Fibroblast of skin of scalp (primary cell): ENCODE measurements around the gene CYP2R1. TPM values are rescaled to one million over a fixed set of nuclear protein-coding genes. Genes with fewer than 3 reads are reported as not detected.
A peak's percentile ranks its signal among the peaks of the same experiment; 100 is the strongest.

ENCODE experiments used
- DNase-seq: peaks from one replicate; pipeline ENCODE4 v3.0.0-alpha.2; 2013
- polyA plus RNA-seq, 2 experiments: library from polyadenylated mRNA; unstranded; fragments of 120-200 nt; gene quantifications; one replicate each; pipeline ENCODE4 v1.2.1, GENCODE V29; 2013; ENCODE audit not compliant: insufficient read length in 2 of 2

The CYP2R1 gene
- polyA plus RNA-seq (2013, experiment 1 of 2; ENCODE audit: insufficient read length) = 10.1 TPM
- 11.4 TPM for polyA plus RNA-seq (2013, experiment 2 of 2; ENCODE audit: insufficient read length)

GRCh38 chr11:14892036-14892556, at the start of gene CYP2R1:
TSS of gene CYP2R1 (minus strand) at chr11:14892231. CDS start at chr11:14892205, 26 bp downstream.
- peak; percentile 97 for DNase-seq

GRCh38 chr11:14938936-14939335, 46.9 kb upstream of the CYP2R1 start:
- DNase-seq = no peak

- no peak for DNase-seq
These were observed 42.8 kb upstream of the CYP2R1 start for GRCh38 chr11:14934641-14935351.

- DNase-seq = no peak
These were observed 40.4 kb upstream of the CYP2R1 start for GRCh38 chr11:14932447-14932846.

- DNase-seq = no peak
These were observed 38.3 kb upstream of the CYP2R1 start for GRCh38 chr11:14930369-14930768.

GRCh38 chr11:14927146-14927545, 35.1 kb upstream of the CYP2R1 start:
- peak; percentile 67 for DNase-seq

- DNase-seq = no peak
These were observed 32.3 kb upstream of the CYP2R1 start for GRCh38 chr11:14924318-14924717.

- no peak for DNase-seq
These were observed 24.4 kb upstream of the CYP2R1 start for GRCh38 chr11:14916403-14916802.

- no peak for DNase-seq
These were observed 22.5 kb upstream of the CYP2R1 start for GRCh38 chr11:14914536-14914935.

GRCh38 chr11:14908214-14908880, 16.3 kb upstream of the CYP2R1 start:
- peak; percentile 31 for DNase-seq

- peak; percentile 39 for DNase-seq
These were observed 15.6 kb upstream of the CYP2R1 start for GRCh38 chr11:14907411-14908213.

- DNase-seq = no peak
These were observed 15.0 kb upstream of the CYP2R1 start for GRCh38 chr11:14906993-14907392.

GRCh38 chr11:14906578-14906977, 14.5 kb upstream of the CYP2R1 start:
- DNase-seq = no peak

- peak; percentile 19 for DNase-seq
These were observed 13.3 kb upstream of the CYP2R1 start for GRCh38 chr11:14905104-14906033.

- peak; percentile 56 for DNase-seq
These were observed 12.7 kb upstream of the CYP2R1 start for GRCh38 chr11:14904745-14905103.

- peak; percentile 79 for DNase-seq
These were observed 10.8 kb upstream of the CYP2R1 start for GRCh38 chr11:14902650-14903350.

GRCh38 chr11:14898906-14899305, 6.9 kb upstream of the CYP2R1 start:
- DNase-seq = no peak

- no peak for DNase-seq
These were observed 6.3 kb upstream of the CYP2R1 start for GRCh38 chr11:14898355-14898754.

- peak; percentile 82 for DNase-seq
These were observed 2.9 kb upstream of the CYP2R1 start for GRCh38 chr11:14894657-14895598.

GRCh38 chr11:14892577-14892976, 546 bp upstream of the CYP2R1 start:
- no peak for DNase-seq
